Nucleus accumbens (tissue), 56 donors: Measurements from ENCODE around the gene TAF5.
"Not testable (repeated sequence)": the region's sequence is repeated elsewhere in the genome, so short reads cannot be mapped to it uniquely, and the experiment has no call there.

Experiments
- DNase-seq, 56 donors: peaks; one replicate each; lab custom pipeline; 2025; lab: John Stamatoyannopoulos, UW

Gene TAF5

GRCh38 chr10:103397191-103397825, 29.5 kb downstream of the TAF5 start:
- no peak for DNase-seq

GRCh38 chr10:103413564-103413963, 45.8 kb downstream of the TAF5 start:
- DNase-seq, result no peak

- no peak for DNase-seq
Measured at GRCh38 chr10:103415581-103415980, 47.8 kb downstream of the TAF5 start.

GRCh38 chr10:103416436-103417147, 48.8 kb downstream of the TAF5 start:
- peak in 27 of 56 donors; percentile 0 to 75 (median 18) for DNase-seq

- not testable (repeated sequence) for DNase-seq
Measured at GRCh38 chr10:103417148-103417469, 49.3 kb downstream of the TAF5 start.

GRCh38 chr10:103417601-103418000, 49.8 kb downstream of the TAF5 start:
- DNase-seq, result no peak

- DNase-seq, result no peak
Measured at GRCh38 chr10:103419101-103419500, 51.3 kb downstream of the TAF5 start.

- no peak for DNase-seq
Measured at GRCh38 chr10:103423748-103424147, 56.0 kb downstream of the TAF5 start.

- DNase-seq, result no peak
Measured at GRCh38 chr10:103427866-103428265, 60.1 kb downstream of the TAF5 start.

GRCh38 chr10:103428989-103429643, 61.3 kb downstream of the TAF5 start:
- no peak for DNase-seq

- no peak for DNase-seq
Measured at GRCh38 chr10:103429647-103430046, 61.9 kb downstream of the TAF5 start.

GRCh38 chr10:103431902-103432301, 64.1 kb downstream of the TAF5 start:
- DNase-seq, result no peak

GRCh38 chr10:103433858-103434257, 66.1 kb downstream of the TAF5 start:
- no peak for DNase-seq
